SH-SY5Y (cell line): ENCODE data around the gene SLC6A3.

Source experiments
- GATA2 ChIP-seq: IDR thresholded peaks from 2 replicates; pipeline ENCODE4 v1.6.1; 2011; ENCODE audit warnings: mild to moderate bottlenecking, low read depth, low read length
- GATA3 ChIP-seq: IDR thresholded peaks from 2 replicates; pipeline ENCODE4 v1.6.1; 2011; ENCODE audit warnings: low read depth, mild to moderate bottlenecking, low read length, moderate library complexity

GRCh38 chr5:1476967-1477310, 31.7 kb upstream of the SLC6A3 start:
- TF ChIP-seq GATA2 (no peak), GATA3 (no peak)
